ENCODE results near the gene FGFR1OP2.
A peak's percentile ranks its signal among the peaks of the same experiment; 100 is the strongest.
"Not testable (repeated sequence)": the region's sequence is repeated elsewhere in the genome, so short reads cannot be mapped to it uniquely, and the experiment has no call there.

FGFR1OP2 gene

GRCh38 chr12:26937863-26938700 is at the start of gene FGFR1OP2, which contains the start of gene INTS13:
TSS of gene FGFR1OP2 (plus strand) at chr12:26938470. CDS start at chr12:26954159, 15,689 bp downstream.
TSS of gene INTS13 (minus strand) at chr12:26937981. CDS start at chr12:26936803, 1,178 bp downstream.
- peak; percentile 99 for DNase-seq

GRCh38 chr12:26890784-26891183 is 47.5 kb upstream of the FGFR1OP2 start:
- no peak for DNase-seq

GRCh38 chr12:26891704-26892103 is 46.6 kb upstream of the FGFR1OP2 start:
- no peak for DNase-seq

GRCh38 chr12:26895672-26896071 is 42.6 kb upstream of the FGFR1OP2 start:
- no peak for DNase-seq

- no peak for DNase-seq
These were observed 41.4 kb upstream of the FGFR1OP2 start for GRCh38 chr12:26896913-26897312.

GRCh38 chr12:26903396-26903795 is 34.9 kb upstream of the FGFR1OP2 start:
- DNase-seq: not testable (repeated sequence)

GRCh38 chr12:26906024-26906423 is 32.2 kb upstream of the FGFR1OP2 start:
- no peak for DNase-seq

- DNase-seq: peak; percentile 45
These were observed 31.6 kb upstream of the FGFR1OP2 start for GRCh38 chr12:26906704-26907103.

- DNase-seq: no peak
These were observed 19.7 kb upstream of the FGFR1OP2 start for GRCh38 chr12:26918321-26919215.

- DNase-seq: no peak
These were observed 19.1 kb upstream of the FGFR1OP2 start for GRCh38 chr12:26919216-26919555.

GRCh38 chr12:26921886-26922285 is 16.4 kb upstream of the FGFR1OP2 start:
- DNase-seq: no peak

GRCh38 chr12:26928661-26929060 is 9.6 kb upstream of the FGFR1OP2 start:
- DNase-seq: no peak

GRCh38 chr12:26929590-26929989 is 8.7 kb upstream of the FGFR1OP2 start:
- no peak for DNase-seq

- no peak for DNase-seq
These were observed 2.5 kb upstream of the FGFR1OP2 start for GRCh38 chr12:26935636-26936378.

- DNase-seq: no peak
These were observed 1.5 kb upstream of the FGFR1OP2 start for GRCh38 chr12:26936559-26937442.

GRCh38 chr12:26937443-26937862 is 817 bp upstream of the FGFR1OP2 start:
- no peak for DNase-seq

GRCh38 chr12:26938701-26939062 is 412 bp downstream of the FGFR1OP2 start:
- DNase-seq: no peak

GRCh38 chr12:26939192-26939832 is 1.0 kb downstream of the FGFR1OP2 start:
- DNase-seq: peak; percentile 28

GRCh38 chr12:26939953-26940352 is 1.7 kb downstream of the FGFR1OP2 start:
- DNase-seq: peak; percentile 38

GRCh38 chr12:26940516-26941214 is 2.4 kb downstream of the FGFR1OP2 start:
- peak; percentile 87 for DNase-seq

- DNase-seq: no peak
These were observed 2.9 kb downstream of the FGFR1OP2 start for GRCh38 chr12:26941215-26941594.

Measured in hematopoietic multipotent progenitor cell treated with erythropoietin and hydrocortisone succinate and interleukin-3 and kit ligand, for 8 days (in vitro differentiated cells).